SU-DHL-6 (cell line): ENCODE results near the gene CLIC5.

Experiments
- CTCF ChIP-seq: fragments of 200-600 bp; sonication (generic); IDR thresholded peaks from one replicate; pipeline ENCODE4 v1.5.1; 2017; ENCODE audit warnings: antibody characterized with exemption, mild to moderate bottlenecking, low read length, moderate library complexity; ENCODE audit not compliant: insufficient read depth, poor library complexity, severe bottlenecking
- EZH2phosphoT487 ChIP-seq: fragments of 200-600 bp; sonication (generic), shearing (Covaris generic); conservative IDR thresholded peaks from 2 replicates; pipeline ENCODE4 v1.6.1; 2018; ENCODE audit warnings: mild to moderate bottlenecking, antibody characterized with exemption, low read length, moderate library complexity, mixed read lengths

- TF ChIP-seq CTCF, result no peak
- no peak for TF ChIP-seq EZH2phosphoT487
Measured at GRCh38 chr6:45965792-45966191, 49.9 kb downstream of the CLIC5 start.
